Stimulated activated CD4-positive, alpha-beta T cell treated with anti-CD3 and anti-CD28 coated beads, TNF-alpha, amount 100 ng/mL, for 48 hours (primary cell): ENCODE data around the gene COX7A2L.
"Not testable (repeated sequence)": the region's sequence is repeated elsewhere in the genome, so short reads cannot be mapped to it uniquely, and the experiment has no call there.

ENCODE experiments used
- DNase-seq, 3 donors: peaks; one replicate each; pipeline ENCODE4 v3.0.0-alpha.2; 2020; ENCODE audit warnings: low read depth in 3 of 3

COX7A2L gene

DNA sequence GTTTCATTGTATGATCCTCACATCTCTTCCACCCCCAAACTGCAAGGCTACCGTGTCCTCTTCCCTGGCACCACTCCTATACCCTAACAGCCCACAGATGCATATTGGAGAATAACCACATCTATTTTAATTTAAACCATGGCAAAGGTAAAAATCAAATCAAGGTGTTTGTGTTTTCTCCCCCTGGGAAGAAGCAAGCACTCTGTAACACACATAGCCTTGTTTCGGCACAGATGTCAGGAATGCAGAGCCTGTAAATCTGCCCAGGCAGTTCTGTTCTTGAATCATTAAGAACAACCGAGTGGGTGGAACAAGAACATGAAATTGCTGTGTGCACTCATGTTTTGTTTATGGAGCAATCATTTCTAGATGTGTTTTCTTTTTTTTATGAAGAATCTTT is 6.8 kb upstream of the COX7A2L start:
- DNase-seq, result no peak

GRCh38 chr2:42366411-42366810 is 5.4 kb upstream of the COX7A2L start:
- DNase-seq, result no peak

- no peak for DNase-seq
These were observed 3.6 kb upstream of the COX7A2L start for GRCh38 chr2:42364658-42365057.

- no peak for DNase-seq
These were observed 2.4 kb upstream of the COX7A2L start for GRCh38 chr2:42363413-42363812.

GRCh38 chr2:42361728-42362283 is 789 bp upstream of the COX7A2L start:
- DNase-seq, result no peak

GRCh38 chr2:42360493-42360889 is 526 bp downstream of the COX7A2L start:
- DNase-seq, result no peak

GRCh38 chr2:42359965-42360483 is 993 bp downstream of the COX7A2L start:
- DNase-seq, result no peak

DNA sequence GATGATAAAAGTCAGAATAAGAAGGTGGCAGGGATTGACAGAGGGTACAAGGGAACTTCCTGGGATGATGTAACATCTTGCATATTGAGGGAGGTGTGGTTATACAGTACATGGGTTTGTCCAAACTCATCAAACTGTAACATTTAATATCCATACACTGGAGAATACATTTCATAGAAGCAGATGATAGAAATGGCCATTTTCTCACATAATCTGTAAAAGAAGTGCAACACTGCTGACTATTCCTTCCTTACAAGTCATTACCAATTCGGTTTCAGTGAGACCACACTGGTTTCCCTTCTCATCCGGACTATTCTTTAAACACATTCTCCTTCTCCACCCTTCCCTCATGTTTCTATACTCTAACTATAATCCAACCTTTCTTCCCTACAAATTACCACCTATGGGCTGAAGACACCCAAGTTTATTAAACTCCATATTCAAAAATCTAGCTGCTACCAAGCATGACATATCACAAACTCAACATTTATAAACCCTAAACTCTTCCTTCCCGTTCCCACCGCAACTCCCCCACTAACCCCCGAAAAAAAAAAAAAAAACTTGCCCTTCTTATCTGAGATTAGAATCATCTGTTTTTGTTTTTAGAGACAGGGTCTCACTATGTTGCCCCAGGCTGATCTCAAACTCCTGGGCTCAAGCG is 1.6 kb downstream of the COX7A2L start:
- no peak for DNase-seq

- no peak for DNase-seq
These were observed 7.1 kb downstream of the COX7A2L start for GRCh38 chr2:42353792-42354429.

DNA sequence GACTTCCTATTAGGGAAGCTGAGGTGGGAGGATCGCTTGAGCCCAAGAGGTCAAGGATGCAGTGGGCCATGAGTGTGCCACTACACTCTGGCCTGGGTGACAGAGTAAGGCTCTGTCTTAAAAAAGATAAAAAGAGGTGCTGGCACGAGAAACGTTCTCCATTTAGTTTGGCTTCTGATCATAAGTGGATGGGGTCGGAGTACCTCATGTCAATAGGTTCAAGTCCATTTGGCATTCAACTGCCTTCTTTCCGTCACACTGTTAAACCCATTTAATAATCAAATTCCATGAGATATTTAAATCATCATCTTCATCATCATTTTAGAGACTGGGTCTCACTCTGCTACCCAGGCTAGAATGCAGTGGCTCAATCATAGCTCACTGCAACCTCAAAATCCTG is 9.2 kb downstream of the COX7A2L start:
- no peak for DNase-seq

DNA sequence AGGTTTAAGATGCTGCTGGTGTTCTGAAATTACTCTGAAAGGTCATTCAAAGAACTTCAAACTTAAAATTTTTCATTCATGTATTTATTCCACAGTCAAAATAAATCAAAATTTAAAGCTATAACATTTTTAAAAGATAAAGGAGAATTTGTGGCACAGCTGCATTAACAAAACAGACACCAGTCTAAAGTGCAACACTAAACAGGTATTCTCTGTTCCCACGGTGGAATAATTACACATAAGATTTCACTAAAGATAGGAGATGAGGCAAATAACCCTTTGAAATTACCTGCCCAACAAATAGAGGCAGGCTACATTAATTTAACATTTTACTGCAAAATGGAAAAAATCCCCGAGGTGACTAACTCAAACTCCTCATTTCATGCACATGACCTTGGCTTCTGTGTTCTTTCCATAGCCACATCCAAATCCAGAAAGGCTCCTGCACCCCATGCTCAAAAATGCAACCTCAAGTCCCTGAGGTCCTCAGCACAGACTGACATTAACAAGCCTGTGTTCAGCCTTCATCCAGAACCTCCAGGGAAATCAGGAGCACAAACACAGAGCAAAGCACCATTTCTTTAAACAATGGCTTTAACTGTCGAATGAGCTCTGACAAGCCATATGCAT is 10.5 kb downstream of the COX7A2L start:
- no peak for DNase-seq

GRCh38 chr2:42348113-42348805 is 12.8 kb downstream of the COX7A2L start:
- DNase-seq, result no peak

DNA sequence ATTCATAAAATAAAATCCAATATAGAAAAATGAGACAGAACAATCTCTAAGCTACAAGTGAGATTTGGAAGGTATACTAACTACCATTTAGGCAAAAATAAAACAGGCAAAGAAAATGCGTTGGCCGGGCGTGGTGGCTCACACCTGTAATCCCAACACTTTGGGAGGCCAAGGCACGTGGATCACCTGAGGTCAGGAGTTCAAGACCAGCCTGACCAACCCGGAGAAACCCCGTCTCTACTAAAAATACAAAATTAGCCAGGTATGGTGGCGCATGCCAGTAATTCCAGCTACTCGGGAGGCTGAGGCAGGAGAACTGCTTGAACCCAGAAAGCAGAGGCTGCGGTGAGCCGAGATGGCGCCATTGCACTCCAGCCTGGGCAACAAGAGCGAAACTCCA is 13.5 kb downstream of the COX7A2L start:
- DNase-seq, result not testable (repeated sequence)

GRCh38 chr2:42346856-42347255 is 14.2 kb downstream of the COX7A2L start:
- not testable (repeated sequence) for DNase-seq

GRCh38 chr2:42345986-42346385 is 15.0 kb downstream of the COX7A2L start:
- no peak for DNase-seq

DNA sequence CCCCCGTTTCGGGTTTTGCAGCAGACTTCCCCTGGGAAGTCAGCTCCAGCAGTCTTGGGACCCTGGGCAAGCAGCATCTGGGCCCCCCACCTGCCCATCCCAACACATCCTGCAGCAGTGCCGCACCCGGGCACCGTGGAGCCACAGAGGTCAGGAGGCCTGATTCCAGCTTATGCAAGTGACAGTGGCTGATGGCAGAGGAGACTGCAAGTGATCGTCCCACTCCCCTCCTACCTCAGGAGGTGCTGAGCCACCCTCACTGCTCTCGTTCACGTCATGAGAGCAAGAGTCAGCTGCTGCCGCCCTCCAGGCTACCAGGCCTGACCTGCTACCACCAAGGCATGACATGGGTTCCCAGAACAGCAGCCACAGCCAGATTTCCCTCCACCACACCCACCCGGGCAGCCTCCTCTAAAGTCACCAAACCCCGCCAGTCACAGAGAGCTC is 18.2 kb downstream of the COX7A2L start:
- DNase-seq, result no peak

GRCh38 chr2:42342061-42342794 is 18.8 kb downstream of the COX7A2L start:
- DNase-seq, result no peak

- no peak for DNase-seq
These were observed 19.9 kb downstream of the COX7A2L start for GRCh38 chr2:42340938-42341636.

DNA sequence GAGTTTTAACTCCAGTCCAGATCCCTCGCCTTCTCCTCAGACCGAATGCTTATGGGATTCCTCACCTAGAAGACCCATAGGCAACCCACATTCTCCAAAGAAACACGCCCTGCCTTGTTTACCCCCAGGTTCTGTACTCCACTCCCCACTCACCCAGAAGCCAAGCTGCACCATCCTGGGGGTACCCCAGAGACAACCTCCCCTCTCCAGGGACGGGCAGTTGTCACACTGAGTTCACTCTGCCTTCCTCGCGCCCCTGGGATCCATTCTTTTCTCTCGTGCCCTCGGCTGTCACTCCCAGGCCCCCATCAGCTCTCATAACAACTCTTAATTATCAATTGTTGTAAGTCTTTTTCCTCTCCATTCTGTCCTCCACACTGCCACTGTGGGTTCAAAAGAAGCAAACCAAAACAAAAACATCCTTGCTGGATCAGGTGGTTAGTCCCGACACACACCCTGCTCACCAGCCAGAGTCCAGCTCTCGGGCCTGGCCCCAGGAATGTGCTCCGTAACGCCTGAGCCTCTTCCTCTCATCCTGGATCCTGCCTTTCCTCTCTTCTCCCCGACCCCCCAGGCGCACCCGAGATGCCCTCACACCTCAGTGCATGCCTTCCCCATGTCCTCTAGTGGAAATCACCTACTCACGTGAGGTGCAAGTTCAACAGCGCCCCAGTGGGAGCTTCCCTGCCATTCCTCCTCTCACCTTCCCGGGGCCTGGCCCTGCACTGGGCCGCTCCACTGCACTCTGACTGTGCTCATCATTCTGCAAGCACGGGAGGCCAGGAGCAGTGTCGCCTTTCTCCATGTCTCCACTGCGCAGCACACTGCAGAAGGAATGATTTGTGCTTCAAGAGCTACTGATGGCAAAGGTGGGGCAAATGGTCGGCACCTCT is 20.7 kb downstream of the COX7A2L start:
- no peak for DNase-seq
